Fibroblast of lung (primary cell): ENCODE measurements around the gene CLMN.

Experiments
- CTCF ChIP-seq, 2 donors: IDR thresholded peaks in 1 of 2; conservative IDR thresholded peaks in 1 of 2; 1 replicate in 1 of 2; 2 replicates in 1 of 2; pipeline ENCODE4 v1.5.1; 2011 to 2012; ENCODE audit warnings: low read length in 2 of 2, control low read depth in 1 of 2, inconsistent platforms in 1 of 2, low read depth in 1 of 2, mild to moderate bottlenecking in 1 of 2
- EZH2 ChIP-seq: IDR thresholded peaks from 2 replicates; pipeline ENCODE4 v1.5.1; 2012; ENCODE audit warnings: low read length, control low read depth, mild to moderate bottlenecking; ENCODE audit errors: missing control alignments

- TF ChIP-seq CTCF (conservative IDR thresholded peaks at IDR 0.05 in 1 of 2, IDR thresholded peaks at IDR 0.05 in 1 of 2; ENCODE audit: low read depth in 1 of 2, low read length in 2 of 2) (no peak), EZH2 (no peak)
Measured at GRCh38 chr14:95146079-95146771, 173.5 kb downstream of the CLMN start.
